Common myeloid progenitor, CD34-positive (primary cell): ENCODE data around the gene C21orf91.
"Not testable (repeated sequence)": the region's sequence is repeated elsewhere in the genome, so short reads cannot be mapped to it uniquely, and the experiment has no call there.

ENCODE experiments used
- CTCF ChIA-PET: fragments of 350-600 bp; sonication (Branson Sonifier 250); formaldehyde crosslinking; loops from one replicate; lab custom pipeline; 2021; ENCODE audit warnings: antibody characterized with exemption; lab: Charles Lee
- POLR2A ChIA-PET: fragments of 350-600 bp; sonication (Branson Sonifier 250); formaldehyde crosslinking; loops from one replicate; lab custom pipeline; 2021; ENCODE audit warnings: antibody characterized with exemption; lab: Charles Lee
- DNase-seq, 3 donors: peaks; one replicate each; pipeline versions ENCODE4 v3.0.0 to v3.0.0-alpha.2; 2013
- H3K27ac ChIP-seq, 2 experiments: 1 replicate in 1 of 2; 2 replicates in 1 of 2; pipeline ENCODE4 v1.7.0; 2013; ENCODE audit warnings: inconsistent platforms in 2 of 2, low read length in 2 of 2, mild to moderate bottlenecking in 2 of 2, low read depth in 1 of 2, moderate library complexity in 1 of 2; ENCODE audit not compliant: severe bottlenecking in 2 of 2, insufficient read depth in 1 of 2, poor library complexity in 1 of 2
- H3K27me3 ChIP-seq, 5 experiments: replicated peaks in 2 of 5; 1 replicate in 3 of 5; 2 replicates in 2 of 5; pipeline versions ENCODE4 v1.6.1 to v1.7.0; 2013; ENCODE audit warnings: low read length in 4 of 5, mild to moderate bottlenecking in 2 of 5, moderate library complexity in 2 of 5, inconsistent platforms in 1 of 5; ENCODE audit not compliant: insufficient read depth in 5 of 5, control insufficient read depth in 4 of 5
- H3K36me3 ChIP-seq, 4 experiments: 1 replicate in 2 of 4; 2 replicates in 2 of 4; pipeline versions ENCODE4 v1.6.1 to v1.7.0; 2013; ENCODE audit warnings: low read length in 3 of 4, control low read depth in 1 of 4, mild to moderate bottlenecking in 1 of 4; ENCODE audit not compliant: control insufficient read depth in 4 of 4, insufficient read depth in 4 of 4
- H3K4me1 ChIP-seq, 4 experiments: 1 replicate in 3 of 4; 2 replicates in 1 of 4; pipeline versions ENCODE4 v1.6.1 to v1.7.1; 2013; ENCODE audit warnings: low read length in 3 of 4, mild to moderate bottlenecking in 3 of 4, control low read depth in 1 of 4, inconsistent platforms in 1 of 4, moderate library complexity in 1 of 4; ENCODE audit not compliant: control insufficient read depth in 4 of 4, insufficient read depth in 4 of 4; ENCODE audit errors: control extremely low read depth in 1 of 4
- H3K4me3 ChIP-seq, 7 experiments: 1 replicate in 4 of 7; 2 replicates in 3 of 7; pipeline versions ENCODE4 v1.5.1 to v1.7.0; 2013; ENCODE audit warnings: mild to moderate bottlenecking in 7 of 7, low read length in 6 of 7, moderate library complexity in 6 of 7, inconsistent platforms in 2 of 7, low read depth in 2 of 7, control low read depth in 1 of 7; ENCODE audit not compliant: insufficient read depth in 4 of 7, control insufficient read depth in 1 of 7; ENCODE audit errors: extremely low read depth in 1 of 7
- H3K9me3 ChIP-seq, 5 experiments: 1 replicate in 4 of 5; 2 replicates in 1 of 5; pipeline versions ENCODE4 v1.6.1 to v1.7.1; 2013; ENCODE audit warnings: low read length in 4 of 5, mild to moderate bottlenecking in 2 of 5, inconsistent platforms in 1 of 5, low read depth in 1 of 5, moderate library complexity in 1 of 5; ENCODE audit not compliant: control insufficient read depth in 4 of 5, insufficient read depth in 2 of 5; ENCODE audit errors: control extremely low read depth in 1 of 5
- WGBS: methylation state at CpG from one replicate; pipeline ENCODE4 v1.1.5; 2013; ENCODE audit not compliant: insufficient coverage; 5-methylcytosine and 5-hydroxymethylcytosine counted together

Gene C21orf91

GRCh38 chr21:17775021-17775420 lies 44.1 kb downstream of the C21orf91 start:
- CTCF ChIA-PET = interaction anchor here (1.2 to 1.4 kb wide), 3 partner anchors 16 to 146 kb away, joined by 3 to 4 read pairs (median 3); no protein-coding TSS in a partner anchor
- H3K27ac ChIP-seq, POLR2A ChIA-PET: not testable (repeated sequence)

GRCh38 chr21:17769447-17769845 lies 49.7 kb downstream of the C21orf91 start:
- ChIA-PET POLR2A (no interaction called here), CTCF (interaction anchor here (0.6 kb wide), 1 partner anchor 13 kb away, joined by 3 read pairs; no protein-coding TSS in a partner anchor)
- 100% methylated on average over 3 of the region's 3 CpGs for WGBS
- Histone ChIP-seq H3K36me3 (no peaks in the 10 kb centered on the region), H3K9me3 (peaks cover 0 to 4% (median 0%) of the 10 kb centered on the region in 5 experiments), H3K27ac (no peak overlapping the region), H3K4me1 (no peaks in the 10 kb centered on the region), H3K27me3 (no peaks in the 10 kb centered on the region), H3K4me3 (no peak overlapping the region)
- DNase-seq = no peak

More at GRCh38 chr21:17775021-17775420, 44.1 kb downstream of the C21orf91 start:
- H3K4me1 ChIP-seq = peaks cover 6 to 26% (median 10%) of the 10 kb centered on the region in 4 experiments
- H3K36me3 ChIP-seq, DNase-seq, H3K4me3 ChIP-seq, H3K27me3 ChIP-seq, H3K9me3 ChIP-seq: not testable (repeated sequence)
- 95% methylated on average over 7 of the region's 7 CpGs for WGBS

- no peak for DNase-seq
- ChIA-PET POLR2A (no interaction called here), CTCF (interaction anchor here (0.6 kb wide), 1 partner anchor 12 kb away, joined by 3 read pairs; no protein-coding TSS in a partner anchor)
- H3K27me3 ChIP-seq = no peaks in the 10 kb centered on the region
- no peak overlapping the region for H3K4me3 ChIP-seq
- no peak overlapping the region for H3K27ac ChIP-seq
- H3K9me3 ChIP-seq = peaks cover 0 to 4% (median 0%) of the 10 kb centered on the region in 5 experiments
- 100% methylated on average over 1 of the region's 3 CpGs for WGBS
- H3K4me1 ChIP-seq = no peaks in the 10 kb centered on the region
- no peaks in the 10 kb centered on the region for H3K36me3 ChIP-seq
Observed at GRCh38 chr21:17768840-17769446, 50.2 kb downstream of the C21orf91 start.

- no peak for DNase-seq
- ChIA-PET POLR2A (no interaction called here), CTCF (interaction anchor here (0.8 kb wide), 1 partner anchor 50 kb away, joined by 3 read pairs; no protein-coding TSS in a partner anchor)
- Histone ChIP-seq H3K9me3 (peaks cover 0 to 4% (median 0%) of the 10 kb centered on the region in 5 experiments), H3K36me3 (no peaks in the 10 kb centered on the region), H3K4me3 (no peak overlapping the region), H3K27ac (no peak overlapping the region), H3K27me3 (no peaks in the 10 kb centered on the region), H3K4me1 (no peaks in the 10 kb centered on the region)
- WGBS = 95% methylated on average over 3 of the region's 5 CpGs
Observed at GRCh38 chr21:17765207-17765606, 53.9 kb downstream of the C21orf91 start.

- H3K27ac ChIP-seq = no peak overlapping the region
Observed at GRCh38 chr21:17763288-17764037, 55.7 kb downstream of the C21orf91 start.

GRCh38 chr21:17759511-17760178 lies 59.5 kb downstream of the C21orf91 start:
- CTCF ChIA-PET = interaction anchor here (1.3 kb wide), 1 partner anchor 25 kb away, joined by 3 read pairs; no protein-coding TSS in a partner anchor
- no CpG with 5 or more reads among the region's 4 CpGs for WGBS
- no peak overlapping the region for H3K27ac ChIP-seq

More at GRCh38 chr21:17763288-17764037, 55.7 kb downstream of the C21orf91 start:
- DNase-seq = no peak
- Histone ChIP-seq H3K36me3 (no peaks in the 10 kb centered on the region), H3K4me1 (no peaks in the 10 kb centered on the region), H3K9me3 (peaks cover 0 to 4% (median 0%) of the 10 kb centered on the region in 5 experiments), H3K27me3 (no peaks in the 10 kb centered on the region), H3K4me3 (no peak overlapping the region)
- ChIA-PET CTCF (no interaction called here), POLR2A (no interaction called here)
- 99% methylated on average over 7 of the region's 9 CpGs for WGBS

More at GRCh38 chr21:17759511-17760178, 59.5 kb downstream of the C21orf91 start:
- Histone ChIP-seq H3K4me3 (no peak overlapping the region), H3K9me3 (peaks cover 0 to 2% (median 0%) of the 10 kb centered on the region in 5 experiments), H3K27me3 (no peaks in the 10 kb centered on the region), H3K36me3 (no peaks in the 10 kb centered on the region), H3K4me1 (no peaks in the 10 kb centered on the region)
- POLR2A ChIA-PET = no interaction called here
- no peak for DNase-seq
